Measurements from ENCODE around the gene TNRC6B.
"Not testable (repeated sequence)": the region's sequence is repeated elsewhere in the genome, so short reads cannot be mapped to it uniquely, and the experiment has no call there.

TNRC6B gene

DNA sequence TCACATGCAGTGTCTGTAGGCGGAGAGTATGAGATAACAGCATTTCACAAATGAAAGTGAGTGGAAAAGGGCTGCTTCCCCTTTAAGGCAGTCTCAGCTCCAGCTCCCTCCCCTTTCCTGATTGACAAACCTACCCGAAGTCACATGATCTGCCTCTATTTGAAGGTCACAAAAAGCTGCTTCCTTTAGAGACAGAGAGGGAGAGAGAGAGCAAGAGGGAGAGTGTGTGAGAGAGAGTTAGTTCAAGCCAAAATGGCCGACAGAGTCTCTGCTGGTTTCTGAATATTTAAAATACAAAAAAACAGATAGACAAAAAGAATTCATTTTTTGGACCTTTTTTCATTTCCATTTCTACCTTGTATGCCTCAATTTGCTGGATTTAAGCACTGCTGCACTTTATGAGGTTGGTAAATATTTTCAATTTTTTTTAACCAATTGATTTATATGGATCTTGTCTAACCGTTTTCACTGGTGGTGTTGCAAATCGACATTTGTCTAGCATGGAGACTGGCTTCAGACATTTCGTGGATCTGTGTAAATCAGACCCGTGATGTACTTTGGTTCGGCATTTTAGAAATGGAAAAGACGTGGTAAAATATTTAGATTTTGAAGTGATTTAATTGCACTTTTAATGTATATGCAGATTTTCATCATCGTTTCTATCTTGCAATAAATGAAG is at the start of gene TNRC6B:
TNRC6B (plus strand) TSS at position 188 of the 679 bp plus-strand sequence; CDS start at position 399, 211 bp downstream.
- DNase-seq (ENCODE audit: low spot score), result peak; percentile 73

GRCh38 chr22:40128989-40129388 is 48.7 kb upstream of the TNRC6B start:
- DNase-seq (ENCODE audit: low spot score), result no peak

DNA sequence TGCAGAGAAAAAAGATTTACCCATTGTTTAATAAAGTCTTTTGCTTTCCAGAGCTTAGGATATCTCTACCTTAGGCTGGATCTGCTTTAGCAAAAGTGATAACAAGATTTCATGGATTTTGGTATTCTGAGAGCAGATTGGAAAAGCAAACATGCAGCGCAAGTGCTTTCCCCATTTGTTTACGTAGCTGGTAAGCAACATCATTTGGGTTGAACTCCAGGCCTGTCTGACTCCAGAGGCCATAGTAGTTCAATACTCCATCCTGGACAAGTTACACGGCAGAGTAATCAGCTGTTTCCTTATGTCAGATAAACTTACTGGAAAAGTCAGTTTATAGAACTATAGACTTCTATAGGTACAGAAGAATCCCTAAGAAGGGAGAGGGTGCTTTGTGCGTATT is 40.6 kb upstream of the TNRC6B start:
- DNase-seq (ENCODE audit: low spot score), result no peak

DNA sequence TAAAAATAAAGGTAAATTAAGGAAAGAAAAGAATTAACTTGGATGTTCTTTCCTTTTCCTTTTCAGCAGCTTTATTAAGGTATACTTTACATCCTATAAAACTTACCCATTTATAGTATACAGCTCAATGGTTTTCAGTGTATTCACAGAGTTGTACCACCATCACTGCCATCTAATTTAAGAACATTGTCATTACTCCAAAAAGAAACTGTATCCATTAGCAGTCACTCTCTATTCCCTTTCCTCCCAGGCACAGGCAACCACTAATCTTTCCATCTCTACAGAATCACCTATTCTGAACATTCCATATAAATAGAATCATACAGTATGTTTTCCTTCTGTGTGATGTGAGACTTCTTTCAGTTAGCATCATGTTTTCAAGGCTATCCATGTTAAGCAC is 38.9 kb upstream of the TNRC6B start:
- no peak for DNase-seq (ENCODE audit: low spot score)

DNA sequence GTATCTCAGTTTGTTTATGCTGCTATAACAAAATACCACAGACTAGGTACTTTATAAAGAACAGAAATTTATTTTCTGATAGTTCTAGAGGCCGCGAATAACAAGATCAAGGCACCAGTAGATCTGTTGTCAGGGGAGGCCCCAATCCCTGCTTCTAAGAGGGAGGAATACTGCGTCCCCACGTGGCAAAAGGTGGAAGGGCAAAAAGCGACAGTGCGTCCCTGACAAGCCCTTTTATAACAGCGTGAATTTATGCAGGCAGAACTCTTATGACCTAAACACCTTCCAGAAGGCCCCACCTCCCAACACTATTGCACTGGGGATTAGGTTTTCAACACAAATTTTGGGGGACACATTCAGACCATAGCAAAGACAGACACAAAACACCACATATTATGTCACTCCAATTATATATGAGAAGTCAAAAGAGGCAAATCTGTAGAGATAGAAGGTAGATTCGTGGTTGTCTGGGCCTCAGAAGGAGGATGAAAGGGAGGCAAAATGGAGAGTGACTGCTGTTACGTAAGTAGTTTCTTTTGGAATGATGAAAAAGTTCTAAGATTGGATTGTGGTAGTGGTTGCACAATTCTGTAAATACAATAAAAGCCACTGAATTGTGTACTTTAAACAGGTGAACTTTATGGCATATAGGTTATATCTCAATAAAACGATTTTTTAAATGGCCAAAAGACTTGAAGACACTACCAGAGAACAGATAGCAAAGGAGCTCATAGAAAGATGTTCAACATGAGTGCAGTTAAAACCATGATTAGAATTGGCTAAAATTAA is 30.1 kb upstream of the TNRC6B start:
- DNase-seq (ENCODE audit: low spot score), result no peak

GRCh38 chr22:40153192-40153591 is 24.5 kb upstream of the TNRC6B start:
- DNase-seq (ENCODE audit: low spot score), result no peak

DNA sequence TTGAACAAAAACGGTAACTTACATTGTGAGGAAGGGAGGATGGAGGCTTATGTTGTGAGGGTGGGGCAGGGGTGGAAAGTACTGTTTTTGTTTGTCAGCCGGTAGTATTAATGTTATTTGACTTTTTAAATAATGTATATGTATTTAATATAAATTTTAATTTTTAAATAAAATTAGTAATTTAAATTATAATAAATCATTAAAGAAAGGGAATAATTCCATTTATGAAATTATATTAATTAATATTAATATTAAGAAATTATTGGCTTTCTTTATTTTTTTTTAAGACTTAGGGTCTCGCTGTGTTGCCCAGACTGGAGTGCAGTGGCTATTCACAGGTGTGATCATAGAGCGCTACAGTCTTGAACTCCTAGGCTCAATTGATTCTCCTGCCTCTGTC is 24.0 kb upstream of the TNRC6B start:
- DNase-seq (ENCODE audit: low spot score), result no peak

- DNase-seq (ENCODE audit: low spot score), result no peak
Measured at GRCh38 chr22:40156001-40156516, 21.7 kb upstream of the TNRC6B start.

GRCh38 chr22:40156682-40157081 is 21.0 kb upstream of the TNRC6B start:
- DNase-seq (ENCODE audit: low spot score), result not testable (repeated sequence)

GRCh38 chr22:40157330-40157945 is 20.3 kb upstream of the TNRC6B start:
- DNase-seq (ENCODE audit: low spot score), result no peak

DNA sequence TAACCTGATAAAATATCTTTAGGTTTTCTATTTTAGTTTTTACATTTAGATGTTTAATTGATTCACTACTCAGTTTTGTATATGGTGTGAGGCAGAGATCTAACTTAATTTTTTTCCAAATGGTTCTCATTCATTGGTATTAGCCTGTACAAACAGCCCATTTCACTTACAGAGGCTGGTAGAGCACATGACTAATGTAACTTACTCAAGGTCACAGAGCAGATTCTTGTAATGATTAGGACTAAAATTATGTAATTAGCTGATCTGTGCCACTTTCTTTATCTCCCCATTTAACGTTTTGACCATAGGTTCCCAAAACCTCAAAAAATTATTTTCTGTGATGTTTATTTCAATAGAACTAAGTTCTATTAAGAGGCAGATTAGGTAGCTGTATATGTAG is 16.5 kb upstream of the TNRC6B start:
- no peak for DNase-seq (ENCODE audit: low spot score)

- DNase-seq (ENCODE audit: low spot score), result not testable (repeated sequence)
Measured at GRCh38 chr22:40165537-40165936, 12.2 kb upstream of the TNRC6B start.

DNA sequence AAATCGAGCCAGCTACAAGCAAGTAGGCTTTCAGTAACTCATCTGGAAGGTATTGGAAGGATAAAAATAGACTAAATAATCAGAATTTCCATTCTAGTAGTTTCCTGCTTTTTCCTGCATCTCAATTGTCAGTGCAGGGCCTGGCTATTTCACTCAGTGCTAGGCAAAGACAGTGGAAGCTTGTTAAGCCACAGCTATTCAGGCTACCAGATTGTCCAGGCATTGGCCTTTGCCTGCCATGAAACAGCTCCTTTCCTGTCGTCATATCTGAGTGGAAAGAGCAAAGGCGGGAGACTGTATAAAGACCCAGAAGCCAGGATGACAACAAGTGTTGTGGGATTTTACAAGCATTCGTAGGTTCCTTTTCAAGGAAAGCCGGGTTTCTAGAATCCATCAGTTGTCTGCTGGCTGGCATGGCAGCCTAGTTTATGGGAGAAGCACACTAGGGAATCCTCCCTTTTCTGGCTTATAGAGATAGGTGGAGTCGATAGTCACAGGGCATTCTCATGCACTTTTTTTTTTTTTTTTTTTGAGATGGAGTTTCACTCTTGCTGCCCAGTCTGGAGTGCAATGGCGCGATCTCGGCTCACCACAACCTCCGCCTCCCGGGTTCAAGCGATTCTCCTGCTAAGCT is 2.0 kb upstream of the TNRC6B start:
- no peak for DNase-seq (ENCODE audit: low spot score)

- no peak for DNase-seq (ENCODE audit: low spot score)
Measured at GRCh38 chr22:40176921-40177737, 596 bp upstream of the TNRC6B start.

DNA sequence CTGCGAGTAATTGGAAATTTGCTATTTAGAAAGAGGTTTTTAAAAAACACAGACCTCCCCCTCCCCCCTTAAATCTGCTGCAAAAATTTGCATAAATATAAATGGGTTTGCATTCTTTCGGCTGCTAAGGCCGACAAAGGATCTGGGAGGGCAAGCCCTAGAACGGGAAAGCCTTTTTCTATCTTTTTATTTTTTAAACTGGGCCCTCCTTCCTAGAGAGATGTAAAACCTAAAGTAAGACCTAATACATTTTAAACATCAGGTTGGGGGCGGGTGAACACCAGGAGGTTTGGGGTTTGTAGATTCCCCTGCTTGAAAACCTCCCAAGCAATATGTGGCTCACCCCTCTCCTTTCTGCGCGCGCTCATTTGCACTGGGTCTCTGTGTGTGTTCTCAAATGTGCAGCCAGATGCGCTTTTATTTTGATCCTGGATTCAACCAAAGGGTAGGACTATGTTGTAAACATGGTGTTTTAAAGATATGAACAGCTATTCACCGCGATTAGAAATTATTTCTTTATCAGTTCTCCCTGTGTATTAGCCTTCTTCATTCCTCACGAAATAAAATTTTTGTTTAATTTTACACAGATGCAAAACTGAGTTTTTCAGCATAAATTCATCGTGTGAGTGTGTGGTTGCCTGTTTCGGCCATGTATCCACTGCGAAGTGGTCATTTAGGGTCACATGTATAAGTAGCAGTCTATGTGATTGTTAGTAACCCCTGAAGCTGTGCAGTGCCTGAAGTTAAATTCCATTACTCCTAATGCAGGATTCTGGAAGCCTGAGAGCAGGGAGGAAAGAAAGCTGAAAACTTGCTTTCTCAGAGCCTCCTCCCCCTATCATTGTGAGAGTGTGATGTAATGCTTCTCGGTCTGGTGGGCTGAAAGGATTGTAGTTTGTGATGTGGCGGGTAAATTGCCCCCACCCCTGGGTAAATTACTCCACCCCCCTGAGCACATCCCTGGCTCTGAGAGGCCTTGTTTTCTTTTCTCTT is 988 bp downstream of the TNRC6B start:
- no peak for DNase-seq (ENCODE audit: low spot score)

DNA sequence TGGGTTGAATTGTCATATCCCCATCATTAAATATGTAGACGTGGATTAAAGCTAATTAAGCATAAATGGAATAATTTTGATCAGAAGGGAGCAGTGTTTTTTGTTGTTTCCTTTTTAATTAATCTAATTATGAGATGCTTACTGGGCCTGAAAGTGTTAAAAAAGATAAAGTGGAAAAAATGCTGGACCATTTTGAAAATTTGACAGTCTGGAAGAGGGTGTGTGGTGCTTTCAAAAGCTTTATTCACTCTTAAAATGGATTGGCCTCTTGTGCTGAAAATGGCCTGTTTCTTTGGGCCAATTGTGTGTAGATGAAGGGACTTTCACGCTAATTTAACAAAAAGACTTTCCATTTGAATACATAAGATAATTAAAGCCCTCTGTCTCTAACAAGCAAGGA is 1.8 kb downstream of the TNRC6B start:
- no peak for DNase-seq (ENCODE audit: low spot score)

- DNase-seq (ENCODE audit: low spot score), result no peak
Measured at GRCh38 chr22:40180403-40180802, 2.7 kb downstream of the TNRC6B start.

DNA sequence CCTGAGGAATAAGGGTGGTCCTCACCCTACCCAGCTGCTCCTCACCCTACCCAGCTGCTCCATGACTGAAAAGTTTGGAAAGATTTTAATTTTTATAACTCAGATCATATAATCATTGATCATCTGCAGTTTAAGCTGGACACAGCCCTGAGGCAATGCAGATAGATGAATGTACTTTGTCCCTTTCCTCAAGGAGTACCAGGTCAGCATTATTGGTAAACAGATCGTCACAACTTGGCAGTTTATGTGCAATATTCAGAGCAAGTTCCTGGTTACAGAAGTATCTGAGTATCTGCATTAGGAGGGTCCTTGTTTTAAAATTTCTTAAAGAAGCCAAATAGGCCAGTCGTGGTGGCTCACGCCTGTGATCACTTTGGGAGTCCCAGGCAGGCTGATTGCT is 3.6 kb downstream of the TNRC6B start:
- DNase-seq (ENCODE audit: low spot score), result no peak

GRCh38 chr22:40182231-40182835 is 4.6 kb downstream of the TNRC6B start:
- DNase-seq (ENCODE audit: low spot score), result no peak

Measured in left forelimb (tissue), 1 donor.